SIG-M5 treated with dmso at 0.1 percent for 504 hours (cell line): ENCODE results near the gene TSPYL4.
A peak's percentile ranks its signal among the peaks of the same experiment; 100 is the strongest.

Experiments
- DNase-seq: peaks from one replicate; lab custom pipeline; 2025; ENCODE audit not compliant: unreplicated experiment; lab: John Stamatoyannopoulos, UW

The TSPYL4 gene

GRCh38 chr6:116229287-116229913 lies 24.5 kb downstream of the TSPYL4 start:
- DNase-seq = peak; percentile 35

- no peak for DNase-seq
Measured at GRCh38 chr6:116223355-116223754, 30.5 kb downstream of the TSPYL4 start.

- no peak for DNase-seq
Measured at GRCh38 chr6:116221911-116222310, 32.0 kb downstream of the TSPYL4 start.

- DNase-seq = no peak
Measured at GRCh38 chr6:116221067-116221466, 32.8 kb downstream of the TSPYL4 start.

- DNase-seq = no peak
Measured at GRCh38 chr6:116218866-116219265, 35.0 kb downstream of the TSPYL4 start.

GRCh38 chr6:116218172-116218633 lies 35.7 kb downstream of the TSPYL4 start:
- peak; percentile 14 for DNase-seq

- DNase-seq = peak; percentile 54
Measured at GRCh38 chr6:116217069-116217468, 36.8 kb downstream of the TSPYL4 start.

GRCh38 chr6:116215414-116215813 lies 38.5 kb downstream of the TSPYL4 start:
- no peak for DNase-seq

GRCh38 chr6:116214681-116215080 lies 39.2 kb downstream of the TSPYL4 start:
- DNase-seq = no peak

GRCh38 chr6:116210750-116211425 lies 43.0 kb downstream of the TSPYL4 start:
- no peak for DNase-seq

- DNase-seq = no peak
Measured at GRCh38 chr6:116210316-116210715, 43.6 kb downstream of the TSPYL4 start.

GRCh38 chr6:116208056-116208785 lies 45.7 kb downstream of the TSPYL4 start:
- no peak for DNase-seq

GRCh38 chr6:116206231-116206903 lies 47.5 kb downstream of the TSPYL4 start:
- DNase-seq = peak; percentile 63

GRCh38 chr6:116205281-116205680 lies 48.6 kb downstream of the TSPYL4 start:
- no peak for DNase-seq

GRCh38 chr6:116201538-116201937 lies 52.3 kb downstream of the TSPYL4 start:
- DNase-seq = no peak

GRCh38 chr6:116200619-116201249 lies 53.1 kb downstream of the TSPYL4 start:
- no peak for DNase-seq
